Measurements from ENCODE around the gene PDLIM5.
A peak's percentile ranks its signal among the peaks of the same experiment; 100 is the strongest.

Gene PDLIM5

DNA sequence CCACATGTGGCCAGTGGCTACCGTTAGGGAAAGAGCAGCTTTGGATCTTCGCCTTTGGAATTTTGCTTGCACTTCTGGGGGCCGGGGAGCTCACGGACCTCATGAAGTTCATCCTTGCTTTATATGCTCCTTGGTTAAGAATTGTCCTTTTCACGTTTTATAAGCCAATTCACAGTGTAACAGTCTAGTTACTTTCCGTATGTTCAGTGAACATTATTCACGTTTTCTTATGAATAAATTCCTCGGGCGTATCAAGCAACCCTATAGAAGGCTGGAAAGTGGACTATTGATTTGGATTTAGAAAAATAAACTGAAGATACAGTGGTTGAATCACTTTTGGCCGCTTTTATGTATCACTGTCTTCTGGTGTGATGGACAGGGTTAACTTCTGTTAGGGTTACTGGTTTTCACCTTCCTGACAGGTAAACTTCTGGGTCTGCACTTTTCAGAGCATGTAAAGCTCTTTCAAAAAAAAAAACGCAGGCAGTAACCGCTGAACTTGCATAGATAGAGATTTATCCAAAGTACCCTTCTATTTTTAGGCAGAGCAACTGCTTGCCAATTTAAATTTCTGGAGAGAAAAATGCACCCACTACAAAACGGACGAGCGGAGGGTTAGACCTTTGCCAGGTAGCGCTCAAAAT lies 569 bp upstream of the PDLIM5 start:
- peak overlapping the region; percentile 82 for H3K27ac ChIP-seq (ENCODE audit: poor library complexity, severe bottlenecking)
- DNase-seq (ENCODE audit: low spot score), result no peak
- TF ChIP-seq, protein P1, sequence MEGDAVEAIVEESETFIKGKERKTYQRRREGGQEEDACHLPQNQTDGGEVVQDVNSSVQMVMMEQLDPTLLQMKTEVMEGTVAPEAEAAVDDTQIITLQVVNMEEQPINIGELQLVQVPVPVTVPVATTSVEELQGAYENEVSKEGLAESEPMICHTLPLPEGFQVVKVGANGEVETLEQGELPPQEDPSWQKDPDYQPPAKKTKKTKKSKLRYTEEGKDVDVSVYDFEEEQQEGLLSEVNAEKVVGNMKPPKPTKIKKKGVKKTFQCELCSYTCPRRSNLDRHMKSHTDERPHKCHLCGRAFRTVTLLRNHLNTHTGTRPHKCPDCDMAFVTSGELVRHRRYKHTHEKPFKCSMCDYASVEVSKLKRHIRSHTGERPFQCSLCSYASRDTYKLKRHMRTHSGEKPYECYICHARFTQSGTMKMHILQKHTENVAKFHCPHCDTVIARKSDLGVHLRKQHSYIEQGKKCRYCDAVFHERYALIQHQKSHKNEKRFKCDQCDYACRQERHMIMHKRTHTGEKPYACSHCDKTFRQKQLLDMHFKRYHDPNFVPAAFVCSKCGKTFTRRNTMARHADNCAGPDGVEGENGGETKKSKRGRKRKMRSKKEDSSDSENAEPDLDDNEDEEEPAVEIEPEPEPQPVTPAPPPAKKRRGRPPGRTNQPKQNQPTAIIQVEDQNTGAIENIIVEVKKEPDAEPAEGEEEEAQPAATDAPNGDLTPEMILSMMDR (IDR thresholded peaks at IDR 0.05; ENCODE audit: poor library complexity, severe bottlenecking), result no peak

DNA sequence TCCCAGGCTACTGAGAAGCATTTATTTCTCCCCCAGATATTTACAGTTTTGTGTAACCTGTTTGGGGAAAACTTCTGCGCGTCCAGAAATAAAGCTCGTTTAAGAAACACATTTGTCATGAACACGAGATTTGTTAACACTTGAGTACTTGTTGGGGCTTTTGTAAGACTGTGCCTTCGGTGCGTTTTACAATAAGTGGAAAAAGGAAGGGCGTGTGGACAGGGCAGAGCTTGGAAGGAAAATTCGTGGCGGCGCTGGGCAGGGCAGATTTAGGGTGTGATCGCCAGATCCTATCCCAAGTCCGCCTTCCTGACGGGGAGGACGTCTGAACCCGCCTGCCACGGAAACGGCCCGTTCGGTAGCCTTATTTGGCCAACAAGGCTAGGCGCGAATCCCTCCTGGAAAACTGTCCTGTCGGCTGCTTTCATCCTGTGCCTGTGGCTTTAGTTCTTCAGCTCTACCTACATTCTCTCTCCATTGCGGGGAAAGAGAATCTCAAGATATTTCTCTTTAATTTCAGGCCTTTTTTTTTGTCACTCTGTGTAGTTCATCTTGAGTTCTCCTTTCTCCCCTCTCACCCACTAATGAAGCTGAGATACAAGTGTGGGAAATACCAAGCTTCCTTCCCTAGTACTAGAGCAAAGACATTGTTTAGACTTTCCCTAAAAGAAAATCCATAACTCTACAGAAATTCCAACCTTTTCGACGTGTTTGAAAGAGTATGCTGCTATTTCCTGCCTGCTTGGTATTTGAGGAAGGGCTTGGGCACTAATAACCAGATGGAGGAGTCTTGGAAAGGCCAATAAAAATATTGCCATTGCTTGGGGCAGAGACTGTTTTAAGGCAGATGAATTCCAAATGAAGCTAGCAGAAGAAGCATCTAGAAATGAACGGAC lies 982 bp downstream of the PDLIM5 start:
- H3K4me1 ChIP-seq (ENCODE audit: insufficient read depth, poor library complexity, severe bottlenecking), result peaks cover 48% of the 10 kb centered on the region
- DNase-seq (ENCODE audit: low spot score) (peak; percentile 89), ATAC-seq (ENCODE audit: low read depth) (peak; percentile 69)

More for the DNA sequence above, 569 bp upstream of the PDLIM5 start:
- peaks cover 48% of the 10 kb centered on the region for H3K4me1 ChIP-seq (ENCODE audit: insufficient read depth, poor library complexity, severe bottlenecking)
- H3K9me3 ChIP-seq (ENCODE audit: severe bottlenecking), result no peaks in the 10 kb centered on the region
- peaks cover 34% of the 10 kb centered on the region for H3K36me3 ChIP-seq (ENCODE audit: low read depth)
- peak overlapping the region; percentile 98 for H3K4me3 ChIP-seq (ENCODE audit: severe bottlenecking)
- ATAC-seq (ENCODE audit: low read depth), result no peak
- H3K27me3 ChIP-seq (ENCODE audit: insufficient read depth, poor library complexity, severe bottlenecking), result no peaks in the 10 kb centered on the region

DNA sequence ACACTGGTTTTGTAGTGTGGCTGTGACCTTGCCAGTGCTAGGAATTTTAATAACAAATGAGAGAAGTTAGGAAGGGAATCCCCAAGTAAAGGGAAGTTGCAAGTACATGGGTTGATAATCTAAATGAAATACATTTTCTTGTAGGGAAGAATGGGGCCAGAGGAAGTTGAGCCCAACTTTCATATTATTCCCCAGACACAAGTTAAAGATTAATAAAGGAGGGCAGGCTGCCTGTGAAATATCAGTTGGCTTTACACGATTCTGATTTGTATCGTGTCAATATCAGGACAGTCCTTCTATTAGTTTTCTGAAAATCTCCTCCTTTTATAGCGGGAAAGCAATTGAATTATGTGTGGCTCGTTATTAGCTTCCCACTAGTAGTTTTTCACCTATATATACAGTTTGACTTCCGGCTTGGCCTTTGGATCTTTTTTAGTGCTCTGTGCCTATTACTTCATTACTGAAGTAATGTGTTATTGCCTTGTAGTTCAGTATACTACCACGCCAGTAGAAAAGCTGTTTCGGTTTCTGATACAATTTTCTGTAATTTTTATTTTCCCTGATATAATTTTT lies 1.7 kb downstream of the PDLIM5 start:
- Histone ChIP-seq H3K27ac (ENCODE audit: poor library complexity, severe bottlenecking) (peak overlapping the region; percentile 82), H3K4me3 (ENCODE audit: severe bottlenecking) (peak overlapping the region; percentile 98), H3K9me3 (ENCODE audit: severe bottlenecking) (no peaks in the 10 kb centered on the region), H3K4me1 (ENCODE audit: insufficient read depth, poor library complexity, severe bottlenecking) (peaks cover 48% of the 10 kb centered on the region), H3K27me3 (ENCODE audit: insufficient read depth, poor library complexity, severe bottlenecking) (no peaks in the 10 kb centered on the region), H3K36me3 (ENCODE audit: low read depth) (peaks cover 57% of the 10 kb centered on the region)
- ATAC-seq (ENCODE audit: low read depth) (peak; percentile 4; the same call in 1 of the 3 replicates), DNase-seq (ENCODE audit: low spot score) (no peak)
- TF ChIP-seq, protein P1 (IDR thresholded peaks at IDR 0.05; ENCODE audit: poor library complexity, severe bottlenecking), result no peak

More for the DNA sequence above, 982 bp downstream of the PDLIM5 start:
- Histone ChIP-seq H3K4me3 (ENCODE audit: severe bottlenecking) (peak overlapping the region; percentile 98), H3K27ac (ENCODE audit: poor library complexity, severe bottlenecking) (peak overlapping the region; percentile 82), H3K27me3 (ENCODE audit: insufficient read depth, poor library complexity, severe bottlenecking) (no peaks in the 10 kb centered on the region), H3K9me3 (ENCODE audit: severe bottlenecking) (no peaks in the 10 kb centered on the region), H3K36me3 (ENCODE audit: low read depth) (peaks cover 50% of the 10 kb centered on the region)
- TF ChIP-seq, protein P1 (IDR thresholded peaks at IDR 0.05; ENCODE audit: poor library complexity, severe bottlenecking), result no peak

DNA sequence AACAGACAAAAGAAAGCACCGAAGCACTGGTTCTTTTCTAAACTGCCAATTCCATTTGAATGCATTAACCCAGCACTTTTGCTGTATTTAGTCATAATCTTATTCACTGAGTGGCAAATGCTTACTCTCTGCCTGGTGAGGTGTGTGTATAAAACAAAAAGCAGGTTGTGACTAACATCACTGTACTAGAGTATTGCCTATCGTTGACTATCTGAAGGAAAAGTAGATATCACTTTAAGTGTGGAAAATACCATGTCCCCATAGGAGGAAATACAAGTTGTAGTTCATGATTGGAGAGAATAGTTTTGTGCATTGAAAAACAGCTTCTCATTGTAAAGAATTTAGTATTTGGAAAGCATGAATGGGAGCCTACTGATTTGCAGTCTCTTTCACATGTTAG lies 2.7 kb downstream of the PDLIM5 start:
- peaks cover 54% of the 10 kb centered on the region for H3K4me1 ChIP-seq (ENCODE audit: insufficient read depth, poor library complexity, severe bottlenecking)
- DNase-seq (ENCODE audit: low spot score) (no peak), ATAC-seq (ENCODE audit: low read depth) (peak; percentile 5; the same call in 1 of the 3 replicates)
- H3K4me3 ChIP-seq (ENCODE audit: severe bottlenecking), result peak overlapping the region; percentile 98
- peaks cover 66% of the 10 kb centered on the region for H3K36me3 ChIP-seq (ENCODE audit: low read depth)
- TF ChIP-seq, protein P1 (IDR thresholded peaks at IDR 0.05; ENCODE audit: poor library complexity, severe bottlenecking), result no peak
- peak overlapping the region; percentile 82 for H3K27ac ChIP-seq (ENCODE audit: poor library complexity, severe bottlenecking)
- no peaks in the 10 kb centered on the region for H3K27me3 ChIP-seq (ENCODE audit: insufficient read depth, poor library complexity, severe bottlenecking)
- no peaks in the 10 kb centered on the region for H3K9me3 ChIP-seq (ENCODE audit: severe bottlenecking)
